GM19351 (cell line): ENCODE measurements around the gene SOCS6.
"Not testable (repeated sequence)": the region's sequence is repeated elsewhere in the genome, so short reads cannot be mapped to it uniquely, and the experiment has no call there.

Experiments used
- ATAC-seq: cut with Tn5 transposase; IDR thresholded peaks from one replicate; pipeline ENCODE4 v1.9.1; 2021; ENCODE audit warnings: mild to moderate bottlenecking, moderate library complexity; ENCODE audit not compliant: unreplicated experiment

SOCS6 gene, protein sequence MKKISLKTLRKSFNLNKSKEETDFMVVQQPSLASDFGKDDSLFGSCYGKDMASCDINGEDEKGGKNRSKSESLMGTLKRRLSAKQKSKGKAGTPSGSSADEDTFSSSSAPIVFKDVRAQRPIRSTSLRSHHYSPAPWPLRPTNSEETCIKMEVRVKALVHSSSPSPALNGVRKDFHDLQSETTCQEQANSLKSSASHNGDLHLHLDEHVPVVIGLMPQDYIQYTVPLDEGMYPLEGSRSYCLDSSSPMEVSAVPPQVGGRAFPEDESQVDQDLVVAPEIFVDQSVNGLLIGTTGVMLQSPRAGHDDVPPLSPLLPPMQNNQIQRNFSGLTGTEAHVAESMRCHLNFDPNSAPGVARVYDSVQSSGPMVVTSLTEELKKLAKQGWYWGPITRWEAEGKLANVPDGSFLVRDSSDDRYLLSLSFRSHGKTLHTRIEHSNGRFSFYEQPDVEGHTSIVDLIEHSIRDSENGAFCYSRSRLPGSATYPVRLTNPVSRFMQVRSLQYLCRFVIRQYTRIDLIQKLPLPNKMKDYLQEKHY

GRCh38 chr18:70288851-70289328 lies at the start of gene SOCS6:
TSS of gene SOCS6 (plus strand) at chr18:70289045. CDS start at chr18:70324669, 35,624 bp downstream.
- ATAC-seq = peak; percentile 59

DNA sequence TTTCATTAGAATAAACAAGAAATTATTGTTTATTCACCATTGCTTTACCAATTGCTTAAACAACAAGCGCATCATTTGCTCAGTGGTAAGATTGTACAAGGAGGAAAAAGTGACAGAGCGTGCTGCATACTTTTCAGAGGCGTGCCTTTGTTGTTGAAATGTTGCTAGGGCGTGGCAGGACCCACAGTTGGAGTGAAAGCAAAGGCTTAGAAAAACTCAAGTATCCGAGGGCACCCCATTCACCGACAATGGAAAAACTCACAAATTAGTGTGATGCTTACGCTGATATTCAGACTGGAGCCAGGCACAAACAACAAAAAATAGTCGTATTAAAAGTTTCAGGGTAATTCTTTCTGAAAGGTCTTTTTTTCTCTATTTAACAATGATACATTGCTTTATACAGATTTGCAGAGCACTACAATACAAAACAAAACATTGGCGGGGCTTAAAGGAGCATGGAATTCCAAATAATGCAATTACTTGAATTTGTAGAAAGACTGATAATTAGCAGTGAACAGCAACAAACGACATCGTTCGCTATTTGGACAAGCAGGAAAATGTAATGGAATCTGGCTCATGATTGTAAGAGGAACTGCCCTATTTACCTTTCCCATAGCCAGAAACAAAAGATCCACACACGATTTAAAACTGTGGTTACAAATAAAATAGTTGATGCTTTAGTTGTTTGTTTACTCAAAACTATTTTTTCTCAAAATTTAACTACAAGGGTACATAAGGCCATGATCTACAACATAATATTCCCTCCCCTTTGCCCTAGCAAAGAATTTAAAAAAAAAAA lies 45.5 kb upstream of the SOCS6 start:
- ATAC-seq = no peak

- ATAC-seq = no peak
These were observed 42.8 kb upstream of the SOCS6 start for GRCh38 chr18:70246061-70246466.

GRCh38 chr18:70249118-70249517 lies 39.7 kb upstream of the SOCS6 start:
- ATAC-seq = no peak

- ATAC-seq = not testable (repeated sequence)
These were observed 39.0 kb upstream of the SOCS6 start for GRCh38 chr18:70249861-70250260.

DNA sequence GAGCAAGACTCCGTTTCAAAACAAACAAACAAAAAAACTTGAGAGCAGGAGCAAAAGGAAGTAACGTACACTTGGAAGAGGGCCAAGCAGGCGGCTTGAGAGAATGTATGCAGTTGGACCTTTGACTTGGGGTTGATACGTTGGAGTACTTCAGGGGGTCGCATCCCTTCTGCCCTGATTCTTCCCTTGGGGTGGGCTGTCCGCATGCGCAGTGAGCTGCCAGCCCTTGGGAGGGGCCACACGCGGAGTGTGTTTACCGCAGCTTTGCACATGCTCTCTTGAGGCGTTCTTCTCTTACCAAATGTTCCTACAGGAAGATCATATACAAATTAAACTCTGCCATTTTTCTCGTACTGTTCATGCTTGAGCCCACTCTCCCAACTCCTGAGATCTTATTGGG lies 38.1 kb upstream of the SOCS6 start:
- no peak for ATAC-seq

DNA sequence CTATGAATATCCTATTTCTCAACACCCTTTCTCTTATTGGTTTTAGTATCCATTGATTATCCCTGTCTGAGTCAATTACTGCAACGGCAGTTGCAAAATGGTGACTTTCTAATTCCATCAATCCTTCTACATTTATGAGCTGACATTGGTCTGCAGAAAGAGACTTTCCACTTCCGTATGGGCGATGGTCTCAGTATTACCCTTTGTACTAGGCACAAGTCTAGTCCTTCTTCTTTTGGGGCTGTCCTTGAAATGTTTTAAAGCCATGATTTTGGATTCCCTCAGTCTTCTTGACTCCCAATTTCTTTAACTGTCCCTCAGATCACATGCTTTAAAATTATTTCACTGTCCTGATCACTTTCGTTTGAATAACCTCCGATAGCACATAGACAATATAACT lies 32.7 kb upstream of the SOCS6 start:
- no peak for ATAC-seq

GRCh38 chr18:70256994-70257393 lies 31.9 kb upstream of the SOCS6 start:
- no peak for ATAC-seq

- no peak for ATAC-seq
These were observed 30.6 kb upstream of the SOCS6 start for GRCh38 chr18:70258243-70258642.

- no peak for ATAC-seq
These were observed 28.2 kb upstream of the SOCS6 start for GRCh38 chr18:70260683-70261082.

- no peak for ATAC-seq
These were observed 27.6 kb upstream of the SOCS6 start for GRCh38 chr18:70261141-70261788.

DNA sequence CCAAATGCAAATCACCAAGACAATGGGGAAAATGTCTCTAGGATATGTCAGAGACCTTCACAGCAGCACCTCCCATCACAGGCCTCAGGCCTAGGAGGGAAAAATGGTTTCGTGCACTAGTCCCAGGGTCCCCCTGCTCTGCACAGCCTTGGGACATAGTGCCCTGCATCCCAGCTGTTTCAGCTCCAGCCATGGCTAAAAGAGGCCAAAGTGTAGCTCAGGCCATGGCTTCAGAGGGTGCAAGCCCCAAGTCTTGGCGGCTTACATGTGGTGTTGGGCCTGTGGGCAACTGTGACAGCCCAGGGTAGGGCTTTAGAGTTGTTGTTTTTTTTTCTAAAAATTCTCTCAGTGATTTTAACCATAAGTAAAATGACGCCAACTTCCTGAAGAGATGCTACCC lies 25.5 kb upstream of the SOCS6 start:
- ATAC-seq = no peak

DNA sequence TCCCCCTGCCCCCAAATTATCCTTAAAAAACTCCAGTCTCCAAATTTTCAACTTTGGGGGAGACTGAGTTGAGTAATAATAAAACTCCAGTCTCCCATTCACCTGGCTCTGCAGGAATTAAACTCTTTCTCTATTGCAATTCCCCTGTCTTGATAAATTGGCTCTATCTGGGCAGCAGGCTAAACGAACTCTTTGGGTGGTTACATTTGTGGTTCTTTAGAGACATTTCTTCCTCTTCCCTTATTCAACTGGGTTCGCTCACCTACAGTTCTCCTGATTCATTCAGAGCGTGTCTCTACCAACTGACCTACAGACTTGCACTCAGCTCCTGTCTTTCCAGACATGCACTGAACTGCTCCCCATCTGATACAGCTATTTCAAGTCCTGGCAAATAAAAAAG lies 17.1 kb upstream of the SOCS6 start:
- ATAC-seq = no peak

DNA sequence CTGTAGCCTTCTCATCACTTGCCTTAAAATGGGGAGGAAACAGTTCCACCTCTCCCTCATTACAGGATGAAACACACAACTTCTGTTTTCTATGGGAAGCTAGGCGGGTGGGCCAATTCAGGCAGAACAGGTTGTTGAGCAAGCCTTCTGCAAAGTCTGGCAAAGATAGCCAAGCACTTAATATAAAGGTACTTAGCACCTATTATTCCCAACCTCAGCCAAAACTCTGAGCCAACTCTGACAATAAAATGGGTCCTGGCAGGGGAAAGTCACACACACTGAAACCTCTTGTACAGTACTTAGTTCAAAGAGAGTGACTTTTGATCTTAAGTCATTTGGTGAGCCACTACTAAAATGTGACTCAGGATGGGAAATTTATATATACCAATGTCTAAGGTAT lies 15.8 kb upstream of the SOCS6 start:
- ATAC-seq = no peak

DNA sequence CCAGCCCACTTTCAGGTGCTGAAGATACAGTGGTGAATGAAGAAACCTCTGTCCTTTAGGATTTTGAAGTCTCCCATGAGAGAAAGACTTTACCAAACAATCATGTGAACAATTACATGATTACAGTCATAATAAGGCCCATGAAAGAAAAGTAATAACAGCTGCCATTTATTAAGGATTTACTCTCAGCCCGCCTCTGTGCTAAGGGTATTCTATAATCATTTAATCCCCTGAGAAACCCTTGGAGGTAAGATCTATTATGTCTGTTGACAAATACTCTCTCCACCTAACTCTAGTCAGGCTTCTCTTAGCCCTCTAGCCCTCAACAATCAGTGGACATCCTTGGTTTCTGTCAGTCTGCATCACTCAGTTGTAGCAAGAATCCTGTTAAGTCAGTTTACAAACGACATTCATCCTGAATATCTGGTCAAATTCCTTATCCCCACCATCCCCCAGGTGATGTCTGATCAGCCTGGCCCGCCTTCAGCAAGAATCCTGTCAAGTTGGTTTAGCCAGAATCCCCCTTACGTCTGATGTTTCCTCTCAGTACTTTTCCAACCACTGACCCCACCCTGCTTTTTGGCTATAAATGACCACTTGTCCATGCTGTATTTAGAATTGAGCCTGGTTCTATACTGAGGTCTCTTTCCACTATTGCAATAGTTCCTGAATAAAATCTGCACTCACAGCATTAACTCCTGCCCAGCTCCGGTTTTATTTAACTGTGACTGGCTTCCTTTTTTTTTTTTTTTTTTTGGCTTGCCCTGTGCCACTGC lies 12.2 kb upstream of the SOCS6 start:
- no peak for ATAC-seq

GRCh38 chr18:70279470-70279869 lies 9.4 kb upstream of the SOCS6 start:
- peak; percentile 53 for ATAC-seq

DNA sequence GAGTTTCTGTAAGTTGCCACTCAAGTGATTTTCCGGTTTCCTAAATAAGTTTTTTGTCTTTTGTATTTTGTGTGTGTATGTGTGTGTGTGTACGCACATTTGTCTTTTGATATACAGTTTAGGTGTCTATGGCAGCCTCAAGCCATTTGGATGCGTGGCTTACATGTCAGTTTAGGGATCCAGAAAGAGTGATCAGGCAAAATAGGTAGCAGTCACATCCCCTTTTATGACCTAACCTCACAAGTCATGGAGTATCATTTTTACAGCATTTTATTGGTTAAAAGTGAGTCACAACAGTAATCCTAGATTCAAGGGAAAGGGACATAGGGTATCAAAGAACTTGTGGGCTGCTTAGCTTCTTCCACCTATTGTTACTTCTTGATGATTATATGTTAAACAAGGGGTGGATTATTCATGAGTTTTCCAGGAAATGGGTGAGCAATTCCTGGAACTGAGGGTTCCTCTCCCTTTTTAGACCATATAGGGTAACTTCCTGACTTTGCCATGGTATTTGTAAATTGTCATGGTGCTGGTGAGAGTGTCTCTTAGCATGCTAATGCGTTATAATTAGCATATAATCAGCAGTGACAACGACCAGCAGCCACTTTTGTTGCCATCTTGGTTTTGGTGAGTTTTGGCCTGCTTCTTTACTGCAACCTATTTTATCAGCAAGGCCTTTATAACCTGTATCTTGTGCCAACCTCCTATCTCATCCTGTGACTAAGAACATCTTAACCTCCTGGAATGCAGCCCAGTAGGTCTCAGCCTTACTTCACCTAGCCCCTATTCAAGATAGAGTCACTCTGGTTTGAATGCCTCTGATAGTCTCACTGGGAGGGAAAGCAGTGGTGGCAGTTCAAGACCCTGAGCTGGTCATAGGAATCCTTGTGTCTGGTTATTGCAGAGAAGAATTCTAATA lies 8.6 kb upstream of the SOCS6 start:
- no peak for ATAC-seq

DNA sequence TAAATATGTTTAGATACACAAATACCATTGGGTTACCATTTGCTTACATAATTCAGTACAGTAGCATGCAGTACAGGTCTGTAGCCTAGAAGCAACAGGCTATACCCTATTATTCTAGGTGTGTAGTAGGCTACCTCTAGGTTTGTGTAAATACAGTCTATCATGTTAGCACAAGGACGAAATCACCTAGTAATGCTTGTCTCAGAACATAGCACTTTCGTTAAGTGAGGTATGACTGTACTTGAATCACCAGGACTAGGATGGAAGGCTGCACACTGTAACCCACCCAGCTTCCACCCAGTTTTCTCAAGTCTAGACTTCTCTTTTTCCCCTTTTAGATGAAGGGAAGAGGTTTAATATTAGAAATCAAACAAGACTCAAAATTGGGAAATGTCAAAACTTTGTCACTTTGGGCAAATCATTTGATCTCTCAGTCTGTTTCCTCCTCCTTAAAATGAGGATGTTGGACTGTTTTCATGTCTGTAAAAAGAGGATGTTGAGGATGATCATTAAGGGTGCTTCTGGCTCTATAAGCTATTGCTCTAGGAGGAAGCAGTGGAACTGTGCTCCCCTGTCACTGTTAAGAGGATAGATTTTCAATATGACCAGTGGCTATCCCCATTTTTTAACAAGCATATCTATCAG lies 3.7 kb upstream of the SOCS6 start:
- ATAC-seq = no peak

DNA sequence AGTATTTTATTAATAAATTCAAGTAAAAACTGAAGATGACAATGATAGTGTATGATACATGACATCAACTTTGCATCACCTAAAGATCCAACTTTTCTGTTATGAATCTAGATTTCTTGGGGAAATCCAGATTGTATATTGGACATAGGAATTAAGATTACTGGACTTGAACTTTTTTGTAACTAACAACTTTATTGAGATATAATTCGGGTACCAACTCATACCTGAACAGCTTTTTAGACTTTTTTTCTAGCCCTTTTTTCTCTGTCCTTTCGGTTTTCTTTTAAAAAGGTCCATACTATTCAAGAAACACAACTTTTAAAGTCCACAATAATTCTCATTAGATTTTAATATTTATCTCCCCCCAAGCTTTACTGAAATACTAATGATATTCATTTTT lies 1.1 kb upstream of the SOCS6 start:
- no peak for ATAC-seq
